HG03097 (cell line): Measurements from ENCODE around the gene PRPF6.
A peak's percentile ranks its signal among the peaks of the same experiment; 100 is the strongest.

Source experiments
- ATAC-seq: cut with Tn5 transposase; IDR thresholded peaks from one replicate; pipeline ENCODE4 v1.9.1; 2021; ENCODE audit not compliant: unreplicated experiment, low FRiP score

Gene PRPF6

GRCh38 chr20:63980806-63981728 lies at the start of gene PRPF6:
PRPF6 (plus strand) TSS chr20:63981132; CDS start chr20:63981246, 114 bp downstream.
- peak; percentile 54 for ATAC-seq

GRCh38 chr20:63931735-63932134 lies 49.2 kb upstream of the PRPF6 start:
- ATAC-seq: no peak

GRCh38 chr20:63932606-63933160 lies 48.2 kb upstream of the PRPF6 start:
- no peak for ATAC-seq

GRCh38 chr20:63933646-63934045 lies 47.3 kb upstream of the PRPF6 start:
- no peak for ATAC-seq

- no peak for ATAC-seq
These were observed 46.5 kb upstream of the PRPF6 start for GRCh38 chr20:63934271-63935068.

GRCh38 chr20:63935447-63935846 lies 45.5 kb upstream of the PRPF6 start:
- ATAC-seq: no peak

GRCh38 chr20:63937596-63937995 lies 43.3 kb upstream of the PRPF6 start:
- no peak for ATAC-seq

GRCh38 chr20:63939061-63939935 lies 41.6 kb upstream of the PRPF6 start:
- no peak for ATAC-seq

GRCh38 chr20:63940071-63940471 lies 40.9 kb upstream of the PRPF6 start:
- no peak for ATAC-seq

- no peak for ATAC-seq
These were observed 40.3 kb upstream of the PRPF6 start for GRCh38 chr20:63940472-63941266.

DNA sequence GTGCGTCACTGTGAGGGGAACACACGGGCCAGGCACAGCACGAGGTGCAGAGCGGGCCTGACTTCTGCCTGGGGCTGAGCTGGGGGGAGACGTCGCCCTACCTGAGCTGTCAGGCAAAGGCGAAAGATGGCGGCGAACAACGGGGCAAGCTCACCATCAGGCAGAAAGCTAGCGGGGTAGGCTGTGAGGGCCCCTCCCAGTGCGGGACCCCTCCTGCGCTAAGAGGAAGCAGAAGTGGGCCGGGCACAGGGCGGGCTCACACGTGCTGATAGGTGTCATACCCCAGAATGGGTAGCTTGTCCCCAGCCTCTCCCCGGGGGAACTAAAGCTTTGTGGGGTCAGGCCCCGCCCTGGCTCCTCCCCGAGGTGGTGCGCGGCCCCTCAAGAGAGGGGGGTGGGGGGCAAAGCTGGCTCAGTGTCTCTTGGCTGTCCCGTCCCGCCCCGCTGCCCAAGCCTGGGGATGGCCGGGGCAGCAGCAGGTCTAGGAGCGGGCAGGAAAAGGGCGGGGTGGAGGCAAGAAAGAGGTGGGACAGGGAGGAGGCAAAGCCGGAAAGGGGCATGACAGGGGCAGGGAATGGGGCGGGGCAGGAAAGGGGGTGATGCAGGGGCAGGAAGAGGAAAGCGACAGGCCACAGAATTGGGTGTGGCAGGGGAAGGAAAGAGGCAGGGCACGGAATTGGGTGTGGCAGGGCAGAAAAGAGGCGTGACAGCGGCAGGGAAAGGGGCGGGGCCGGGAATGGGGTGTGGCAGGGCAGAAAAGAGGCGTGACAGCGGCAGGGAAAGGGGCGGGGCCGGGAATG lies 39.5 kb upstream of the PRPF6 start:
- no peak for ATAC-seq

GRCh38 chr20:63942250-63942951 lies 38.5 kb upstream of the PRPF6 start:
- no peak for ATAC-seq

GRCh38 chr20:63942969-63943807 lies 37.7 kb upstream of the PRPF6 start:
- ATAC-seq: no peak

- no peak for ATAC-seq
These were observed 37.2 kb upstream of the PRPF6 start for GRCh38 chr20:63943808-63944077.

GRCh38 chr20:63944078-63944941 lies 36.6 kb upstream of the PRPF6 start:
- no peak for ATAC-seq

- ATAC-seq: no peak
These were observed 35.8 kb upstream of the PRPF6 start for GRCh38 chr20:63945031-63945658.
